ENCODE results near the gene POLR1C. TPM values are rescaled to one million over a fixed set of nuclear protein-coding genes. Genes with fewer than 3 reads are reported as not detected.

The POLR1C gene
- total RNA-seq, 1 experiment from 2014 or later, result 75.4 TPM

GRCh38 chr6:43468240-43468639, 48.6 kb upstream of the POLR1C start:
- Histone ChIP-seq H3K9me3 (ENCODE audit: low read depth, low read length, poor library complexity, severe bottlenecking) (no peaks in the 10 kb centered on the region), H3K4me3 (ENCODE audit: low read depth, low read length, poor library complexity, severe bottlenecking) (no peak overlapping the region), H3K27ac (ENCODE audit: low read depth, low read length, poor library complexity, severe bottlenecking) (no peak overlapping the region), H3K4me1 (ENCODE audit: insufficient read depth, low read length, poor library complexity, severe bottlenecking) (no peaks in the 10 kb centered on the region), H3K36me3 (ENCODE audit: insufficient read depth, low read length, poor library complexity, severe bottlenecking) (no peaks in the 10 kb centered on the region), H3K27me3 (replicated peaks; ENCODE audit: insufficient read depth, low read depth, low read length, poor library complexity) (no peaks in the 10 kb centered on the region)
- no peak for TF ChIP-seq CTCF (conservative IDR thresholded peaks at IDR 0.05; ENCODE audit: low read depth, low read length)
- TF ChIP-seq EZH2 (IDR thresholded peaks at IDR 0.05; ENCODE audit: borderline replicate concordance, low read depth, low read length, poor library complexity, severe bottlenecking), result no peak
- POLR2A ChIA-PET (ENCODE audit: low non-redundant PET), result no interaction called here
- CTCF ChIA-PET, result no interaction called here
- no TSS peak for BruUV-seq (replicated peaks)
- DNase-seq (ENCODE audit: low spot score), result no peak
- intact Hi-C loops (cut with micrococcal nuclease; ENCODE audit: unreplicated experiment), result no loop called here

- no peak overlapping the region for H3K4me3 ChIP-seq (ENCODE audit: low read depth, low read length, poor library complexity, severe bottlenecking)
- CTCF ChIA-PET, result no interaction called here
- no peaks in the 10 kb centered on the region for H3K36me3 ChIP-seq (ENCODE audit: insufficient read depth, low read length, poor library complexity, severe bottlenecking)
- no peak for TF ChIP-seq CTCF (conservative IDR thresholded peaks at IDR 0.05; ENCODE audit: low read depth, low read length)
- no peak for TF ChIP-seq EZH2 (IDR thresholded peaks at IDR 0.05; ENCODE audit: borderline replicate concordance, low read depth, low read length, poor library complexity, severe bottlenecking)
- no peak for DNase-seq (ENCODE audit: low spot score)
- intact Hi-C loops (cut with micrococcal nuclease; ENCODE audit: unreplicated experiment), result no loop called here
- no peaks in the 10 kb centered on the region for H3K27me3 ChIP-seq (replicated peaks; ENCODE audit: insufficient read depth, low read depth, low read length, poor library complexity)
- POLR2A ChIA-PET (ENCODE audit: low non-redundant PET), result no interaction called here
- H3K27ac ChIP-seq (ENCODE audit: low read depth, low read length, poor library complexity, severe bottlenecking), result no peak overlapping the region
- no TSS peak for BruUV-seq (replicated peaks)
- H3K4me1 ChIP-seq (ENCODE audit: insufficient read depth, low read length, poor library complexity, severe bottlenecking), result no peaks in the 10 kb centered on the region
- no peaks in the 10 kb centered on the region for H3K9me3 ChIP-seq (ENCODE audit: low read depth, low read length, poor library complexity, severe bottlenecking)
These were observed 47.9 kb upstream of the POLR1C start for GRCh38 chr6:43468748-43469681.

- ChIA-PET POLR2A (ENCODE audit: low non-redundant PET) (no interaction called here), CTCF (no interaction called here)
- Histone ChIP-seq H3K4me1 (ENCODE audit: insufficient read depth, low read length, poor library complexity, severe bottlenecking) (no peaks in the 10 kb centered on the region), H3K36me3 (ENCODE audit: insufficient read depth, low read length, poor library complexity, severe bottlenecking) (no peaks in the 10 kb centered on the region), H3K4me3 (ENCODE audit: low read depth, low read length, poor library complexity, severe bottlenecking) (no peak overlapping the region), H3K27me3 (replicated peaks; ENCODE audit: insufficient read depth, low read depth, low read length, poor library complexity) (no peaks in the 10 kb centered on the region), H3K27ac (ENCODE audit: low read depth, low read length, poor library complexity, severe bottlenecking) (no peak overlapping the region), H3K9me3 (ENCODE audit: low read depth, low read length, poor library complexity, severe bottlenecking) (no peaks in the 10 kb centered on the region)
- TF ChIP-seq CTCF (conservative IDR thresholded peaks at IDR 0.05; ENCODE audit: low read depth, low read length) (no peak), EZH2 (IDR thresholded peaks at IDR 0.05; ENCODE audit: borderline replicate concordance, low read depth, low read length, poor library complexity, severe bottlenecking) (no peak)
- no TSS peak for BruUV-seq (replicated peaks)
- DNase-seq (ENCODE audit: low spot score), result no peak
- intact Hi-C loops (cut with micrococcal nuclease; ENCODE audit: unreplicated experiment), result no loop called here
These were observed 46.9 kb upstream of the POLR1C start for GRCh38 chr6:43469947-43470346.

All from A673 (cell line).